NT2/D1 (cell line): ENCODE measurements around the gene RBL1.

Experiments
- SUZ12 ChIP-seq: IDR thresholded peaks from 2 replicates; pipeline ENCODE4 v1.6.1; 2011; ENCODE audit not compliant: insufficient read length, insufficient read depth; ENCODE audit errors: extremely low read depth
- YY1 ChIP-seq: IDR thresholded peaks from 2 replicates; pipeline ENCODE4 v1.6.1; 2011; ENCODE audit not compliant: insufficient read length, insufficient read depth
- ZNF274 ChIP-seq: IDR thresholded peaks from 2 replicates; pipeline ENCODE4 v1.6.1; 2011; ENCODE audit warnings: mild to moderate bottlenecking, low read depth, low read length

DNA sequence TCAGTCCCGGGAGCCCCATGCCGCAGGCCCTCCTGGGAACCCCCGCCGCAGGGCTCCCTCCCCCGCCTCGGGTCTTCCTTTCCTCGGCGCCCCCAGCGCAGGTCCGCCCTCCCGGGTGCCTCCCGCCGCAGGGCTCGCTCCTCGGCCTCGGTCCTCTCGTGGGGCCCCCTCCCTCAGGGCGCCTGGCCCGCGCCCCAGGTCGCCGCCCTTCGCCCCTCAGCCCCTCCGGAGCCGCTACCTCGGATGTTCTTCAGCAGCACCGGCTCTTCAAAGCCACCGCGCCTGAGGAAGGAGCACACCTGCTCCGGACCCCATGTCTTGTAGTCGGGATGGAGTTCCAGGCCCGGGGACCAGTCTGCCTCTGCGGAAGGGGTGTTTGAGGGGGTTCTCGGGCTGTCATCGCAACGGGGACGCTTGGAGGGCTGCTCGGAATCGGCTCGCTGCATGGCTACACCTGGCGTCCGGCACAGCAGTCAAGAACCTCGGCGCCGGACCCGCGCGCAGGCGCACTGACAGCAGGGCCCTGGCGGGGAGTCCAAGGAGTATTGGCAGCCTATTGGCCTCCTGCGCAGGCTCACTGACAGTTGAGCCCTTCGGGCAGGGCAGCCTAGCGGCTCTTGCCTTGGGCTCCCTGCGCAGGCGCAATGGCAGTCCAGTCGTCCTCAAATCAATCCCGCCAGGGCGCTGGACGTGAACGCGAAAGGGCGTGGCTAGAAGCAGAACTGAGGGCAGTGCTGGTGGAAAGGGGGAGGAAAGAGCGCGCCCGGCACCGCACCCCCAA lies 144.4 kb downstream of the RBL1 start, which contains the start of gene SAMHD1:
- TF ChIP-seq YY1 (no peak), SUZ12 (no peak), ZNF274 (no peak)
